Transverse colon (tissue), 4 donors: Measurements from ENCODE around the gene INPP5K. TPM values are rescaled to one million over a fixed set of nuclear protein-coding genes. Genes with fewer than 3 reads are reported as not detected.

Source experiments
- DNase-seq: peaks from one replicate; pipeline ENCODE4 v3.0.0-alpha.2; 2019
- H3K27ac ChIP-seq, 4 donors: fragments of 200-600 bp; sonication (generic); 2 replicates each; pipeline ENCODE4 v1.5.1; 2016 to 2018; ENCODE audit warnings: inconsistent platforms in 4 of 4
- H3K27me3 ChIP-seq: fragments of 200-600 bp; sonication (generic); 2 replicates; pipeline ENCODE4 v1.5.1; 2017; ENCODE audit warnings: inconsistent platforms
- H3K36me3 ChIP-seq, 4 donors: fragments of 200-600 bp; sonication (generic); 2 replicates each; pipeline ENCODE4 v1.5.1; 2017 to 2019; ENCODE audit warnings: inconsistent platforms in 4 of 4
- H3K4me1 ChIP-seq, 4 donors: fragments of 200-600 bp; sonication (generic); 2 replicates each; pipeline ENCODE4 v1.5.1; 2017 to 2020; ENCODE audit warnings: inconsistent platforms in 4 of 4
- H3K4me3 ChIP-seq, 4 donors: fragments of 200-600 bp; sonication (generic); 1 replicate in 1 of 4; 2 replicates in 3 of 4; pipeline versions ENCODE4 v1.5.1 to v1.6.1; 2017 to 2019; ENCODE audit warnings: inconsistent platforms in 4 of 4
- H3K9me3 ChIP-seq, 2 donors: fragments of 200-600 bp; sonication (generic); 2 replicates each; pipeline ENCODE4 v1.5.1; 2017 to 2019; ENCODE audit warnings: inconsistent platforms in 2 of 2
- EP300 ChIP-seq: sonication (generic); formaldehyde crosslinking; IDR thresholded peaks from one replicate; pipeline ENCODE4 v1.6.1; 2017; ENCODE audit warnings: antibody characterized with exemption, low read depth
- POLR2A ChIP-seq: fragments of 450-650 bp; IDR thresholded peaks from one replicate; pipeline ENCODE4 v1.6.1; 2016; ENCODE audit warnings: antibody characterized with exemption, mild to moderate bottlenecking, moderate library complexity
- POLR2AphosphoS5 ChIP-seq, 3 donors: sonication (generic); formaldehyde crosslinking; IDR thresholded peaks; one replicate each; pipeline ENCODE4 v1.6.1; 2016; ENCODE audit warnings: antibody characterized with exemption in 3 of 3
- WGBS, 2 donors: methylation state at CpG; one replicate each; pipeline ENCODE4 v1.1.5; 2018; ENCODE audit warnings: low coverage in 1 of 2; 5-methylcytosine and 5-hydroxymethylcytosine counted together
- in situ Hi-C, 4 donors: fragments of 200-750 bp; cut with MboI; loops; one replicate each; pipeline versions ENCODE4 v1.15.0 to v1.15.1; 2017; ENCODE audit warnings: low sequenced_read_pairs in 3 of 4, low pct_ligation_motif_present in 1 of 4, low pct_unique_long_range_greater_than_20kb in 1 of 4
- intact Hi-C: fragments of 100-400 bp; cut with DNase I; formaldehyde crosslinking; loops from one replicate; pipeline ENCODE4 v1.15.1; 2023; ENCODE audit warnings: low total_unique reads
- total RNA-seq, 4 donors: library from RNA; depleted of rRNA; stranded (reverse); fragments of >200 nt; gene quantifications; one replicate each; pipeline ENCODE4 v1.1.0, GENCODE V29; 2016
- TF ChIP-seq, protein P1 (sequence below), 5 experiments: fragments of 200-600 bp in 3 of 5; fragments of 450-650 bp in 2 of 5; sonication (generic) in 3 of 5; IDR thresholded peaks; 1 replicate in 2 of 5; 2 replicates in 3 of 5; pipeline ENCODE4 v1.5.1; 2016 to 2017; ENCODE audit warnings: antibody characterized with exemption in 5 of 5, inconsistent platforms in 3 of 5, mild to moderate bottlenecking in 2 of 5, moderate library complexity in 1 of 5

The INPP5K gene
- total RNA-seq, 4 donors from 2014 or later = 10.9 to 114 (median 81.9) TPM

- peak; percentile 48 for DNase-seq
- peaks cover 0 to 9% (median 6%) of the 10 kb centered on the region in 4 donors for H3K4me1 ChIP-seq
- no peaks in the 10 kb centered on the region for H3K9me3 ChIP-seq
- intact Hi-C loops (no loop called here), in situ Hi-C loops (no loop called here)
- H3K27ac ChIP-seq = peak overlapping the region in 2 of 4 donors; percentile 32 to 37
- 57 to 76% methylated on average over 4 to 9 of the region's 9 CpGs for WGBS, 2 donors
- TF ChIP-seq POLR2AphosphoS5 (IDR thresholded peaks at IDR 0.05) (no peak), EP300 (no peak), POLR2A (no peak)
- TF ChIP-seq, protein P1, sequence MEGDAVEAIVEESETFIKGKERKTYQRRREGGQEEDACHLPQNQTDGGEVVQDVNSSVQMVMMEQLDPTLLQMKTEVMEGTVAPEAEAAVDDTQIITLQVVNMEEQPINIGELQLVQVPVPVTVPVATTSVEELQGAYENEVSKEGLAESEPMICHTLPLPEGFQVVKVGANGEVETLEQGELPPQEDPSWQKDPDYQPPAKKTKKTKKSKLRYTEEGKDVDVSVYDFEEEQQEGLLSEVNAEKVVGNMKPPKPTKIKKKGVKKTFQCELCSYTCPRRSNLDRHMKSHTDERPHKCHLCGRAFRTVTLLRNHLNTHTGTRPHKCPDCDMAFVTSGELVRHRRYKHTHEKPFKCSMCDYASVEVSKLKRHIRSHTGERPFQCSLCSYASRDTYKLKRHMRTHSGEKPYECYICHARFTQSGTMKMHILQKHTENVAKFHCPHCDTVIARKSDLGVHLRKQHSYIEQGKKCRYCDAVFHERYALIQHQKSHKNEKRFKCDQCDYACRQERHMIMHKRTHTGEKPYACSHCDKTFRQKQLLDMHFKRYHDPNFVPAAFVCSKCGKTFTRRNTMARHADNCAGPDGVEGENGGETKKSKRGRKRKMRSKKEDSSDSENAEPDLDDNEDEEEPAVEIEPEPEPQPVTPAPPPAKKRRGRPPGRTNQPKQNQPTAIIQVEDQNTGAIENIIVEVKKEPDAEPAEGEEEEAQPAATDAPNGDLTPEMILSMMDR (IDR thresholded peaks at IDR 0.05) = no peak
- H3K36me3 ChIP-seq = peaks cover 0 to 49% (median 23%) of the 10 kb centered on the region in 4 donors
- no peak overlapping the region for H3K4me3 ChIP-seq
- no peaks in the 10 kb centered on the region for H3K27me3 ChIP-seq
These were observed 29.2 kb upstream of the INPP5K start for GRCh38 chr17:1545618-1546017.

- Histone ChIP-seq H3K36me3 (peaks cover 0 to 56% (median 24%) of the 10 kb centered on the region in 4 donors), H3K27me3 (no peaks in the 10 kb centered on the region), H3K27ac (no peak overlapping the region), H3K9me3 (no peaks in the 10 kb centered on the region), H3K4me3 (no peak overlapping the region), H3K4me1 (peaks cover 0 to 9% (median 6%) of the 10 kb centered on the region in 4 donors)
- intact Hi-C loops = no loop called here
- in situ Hi-C loops = no loop called here
- WGBS, 2 donors = 85 to 93% methylated on average over 7 of the region's 8 CpGs
- no peak for DNase-seq
- TF ChIP-seq, protein P1 (IDR thresholded peaks at IDR 0.05) = no peak
- TF ChIP-seq EP300 = no peak
- no peak for TF ChIP-seq POLR2AphosphoS5 (IDR thresholded peaks at IDR 0.05)
- no peak for TF ChIP-seq POLR2A
These were observed 25.9 kb upstream of the INPP5K start for GRCh38 chr17:1542316-1542715.

- in situ Hi-C loops (no loop called here), intact Hi-C loops (no loop called here)
- no peak for DNase-seq
- 89 to 100% methylated on average over 1 to 4 of the region's 4 CpGs for WGBS, 2 donors
- Histone ChIP-seq H3K36me3 (peaks cover 0 to 48% (median 23%) of the 10 kb centered on the region in 4 donors), H3K4me1 (peaks cover 0 to 9% (median 6%) of the 10 kb centered on the region in 4 donors), H3K27me3 (no peaks in the 10 kb centered on the region), H3K4me3 (no peak overlapping the region), H3K9me3 (no peaks in the 10 kb centered on the region), H3K27ac (no peak overlapping the region)
- TF ChIP-seq POLR2A (no peak), POLR2AphosphoS5 (IDR thresholded peaks at IDR 0.05) (no peak), EP300 (no peak)
- TF ChIP-seq, protein P1 (IDR thresholded peaks at IDR 0.05) = no peak
These were observed 25.0 kb upstream of the INPP5K start for GRCh38 chr17:1541367-1541904.

GRCh38 chr17:1539811-1540210, 23.4 kb upstream of the INPP5K start:
- no peaks in the 10 kb centered on the region for H3K9me3 ChIP-seq
- no peak overlapping the region for H3K4me3 ChIP-seq
- WGBS, 2 donors = 88 to 100% methylated on average over 2 to 15 of the region's 15 CpGs
- no peak for DNase-seq
- no peak for TF ChIP-seq EP300
- TF ChIP-seq, protein P1 (IDR thresholded peaks at IDR 0.05) = no peak
- TF ChIP-seq POLR2A = no peak
- TF ChIP-seq POLR2AphosphoS5 (IDR thresholded peaks at IDR 0.05) = no peak
- in situ Hi-C loops (no loop called here), intact Hi-C loops (no loop called here)
- H3K36me3 ChIP-seq = peaks cover 0 to 46% (median 23%) of the 10 kb centered on the region in 4 donors
- no peaks in the 10 kb centered on the region for H3K4me1 ChIP-seq
- H3K27me3 ChIP-seq = no peaks in the 10 kb centered on the region
- no peak overlapping the region for H3K27ac ChIP-seq
